ENCODE results near the gene CDCA4.

GRCh38 chr14:104977008-104977680 lies 43.7 kb downstream of the CDCA4 start:
- no peak for TF ChIP-seq CTCF (IDR thresholded peaks at IDR 0.05)
- TF ChIP-seq ZFX (IDR thresholded peaks at IDR 0.05; ENCODE audit: borderline replicate concordance), result no peak

Measured in 22Rv1 (cell line).